GM18907 (cell line): Measurements from ENCODE around the gene TGDS.
"Not testable (repeated sequence)": the region's sequence is repeated elsewhere in the genome, so short reads cannot be mapped to it uniquely, and the experiment has no call there.

Source experiments
- ATAC-seq: cut with Tn5 transposase; IDR thresholded peaks from one replicate; pipeline ENCODE4 v1.9.1; 2021; ENCODE audit warnings: mild to moderate bottlenecking, moderate library complexity; ENCODE audit not compliant: unreplicated experiment

Gene TGDS

DNA sequence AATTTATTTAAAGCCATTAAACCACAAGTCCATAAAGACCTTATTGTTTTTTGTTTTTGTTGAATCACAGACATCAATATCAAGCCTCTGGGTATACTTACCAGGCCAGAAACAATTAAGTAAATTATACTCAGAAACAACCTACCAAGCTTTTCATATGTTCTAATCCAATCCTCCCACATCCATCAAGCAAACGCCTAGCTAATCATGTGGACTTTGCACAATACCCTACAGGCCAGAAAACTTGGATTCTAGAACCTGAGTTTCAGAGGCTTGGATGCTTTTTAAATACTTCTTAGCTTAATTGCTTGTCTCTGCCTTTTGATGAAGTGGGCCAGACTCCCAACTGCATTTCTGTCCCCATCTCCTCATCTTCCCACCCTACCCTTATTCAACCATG lies 39.9 kb downstream of the TGDS start:
- no peak for ATAC-seq

DNA sequence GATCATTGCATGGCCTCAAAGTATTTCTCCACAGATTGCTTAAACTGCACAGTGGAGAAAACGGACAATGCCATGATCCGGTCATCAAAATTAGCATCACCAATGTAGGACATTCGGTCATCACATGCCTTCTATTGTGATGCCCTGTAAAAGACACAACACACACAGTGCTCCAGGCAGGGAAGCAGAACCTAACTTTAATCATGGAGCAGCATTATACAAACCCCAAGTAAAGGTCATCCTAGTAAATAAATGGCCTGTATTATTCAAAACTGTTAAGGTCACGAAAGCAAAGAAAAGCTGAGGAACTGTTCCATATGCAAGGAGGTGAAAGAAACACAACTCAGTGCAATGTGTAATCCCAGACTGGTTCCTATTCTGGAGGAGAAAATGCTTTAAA lies 42.2 kb downstream of the TGDS start:
- no peak for ATAC-seq

DNA sequence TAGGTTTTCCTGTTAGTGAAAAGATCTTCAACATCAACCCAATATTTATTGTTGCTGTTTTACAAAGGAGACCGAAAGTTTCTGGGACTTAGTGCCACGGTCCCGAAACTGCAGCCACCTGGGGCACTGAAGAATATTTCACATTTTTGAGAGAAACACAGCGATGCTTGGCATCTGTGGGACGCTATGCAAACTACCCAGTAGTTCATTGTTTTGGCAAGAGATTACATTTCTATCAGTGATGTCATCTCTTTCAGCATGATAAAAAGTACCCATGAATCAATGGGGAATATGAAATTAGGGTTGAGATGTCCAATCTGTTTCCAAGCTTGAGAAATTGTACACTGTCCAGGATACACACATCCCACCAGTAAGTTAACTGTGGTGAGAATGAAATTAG lies 43.9 kb downstream of the TGDS start:
- no peak for ATAC-seq

DNA sequence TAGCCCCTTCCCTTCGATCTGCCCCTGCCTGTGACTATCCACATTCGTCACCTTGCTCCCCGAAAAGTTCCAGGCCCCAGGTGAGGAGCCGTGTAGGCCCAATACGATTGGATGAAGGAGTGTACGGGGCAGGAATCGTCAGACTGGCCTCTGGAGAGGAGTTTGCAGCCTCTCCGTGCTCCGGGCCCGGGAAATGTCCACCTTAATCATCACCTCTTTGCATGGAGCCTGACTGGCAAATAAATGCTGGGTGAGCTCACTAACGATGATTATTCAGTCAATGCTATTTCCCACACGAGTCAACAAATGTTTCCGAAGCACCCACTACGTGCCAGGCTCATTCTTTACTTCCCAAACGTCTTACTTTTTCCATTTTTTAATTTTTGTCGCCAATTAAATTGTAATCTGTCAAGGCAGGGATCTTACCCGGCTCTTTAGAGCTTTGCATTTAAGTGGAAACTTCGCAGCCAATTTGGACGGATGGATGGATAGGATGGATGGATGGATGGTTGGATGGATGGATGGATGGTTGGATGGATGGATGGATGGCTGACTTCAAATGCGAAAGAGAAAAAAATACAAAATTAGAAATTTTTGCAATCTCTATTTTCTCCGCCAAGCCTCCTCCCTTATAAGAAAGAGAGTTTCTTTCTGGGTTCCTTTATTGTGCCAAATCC lies 45.8 kb downstream of the TGDS start:
- ATAC-seq, result peak; percentile 16

DNA sequence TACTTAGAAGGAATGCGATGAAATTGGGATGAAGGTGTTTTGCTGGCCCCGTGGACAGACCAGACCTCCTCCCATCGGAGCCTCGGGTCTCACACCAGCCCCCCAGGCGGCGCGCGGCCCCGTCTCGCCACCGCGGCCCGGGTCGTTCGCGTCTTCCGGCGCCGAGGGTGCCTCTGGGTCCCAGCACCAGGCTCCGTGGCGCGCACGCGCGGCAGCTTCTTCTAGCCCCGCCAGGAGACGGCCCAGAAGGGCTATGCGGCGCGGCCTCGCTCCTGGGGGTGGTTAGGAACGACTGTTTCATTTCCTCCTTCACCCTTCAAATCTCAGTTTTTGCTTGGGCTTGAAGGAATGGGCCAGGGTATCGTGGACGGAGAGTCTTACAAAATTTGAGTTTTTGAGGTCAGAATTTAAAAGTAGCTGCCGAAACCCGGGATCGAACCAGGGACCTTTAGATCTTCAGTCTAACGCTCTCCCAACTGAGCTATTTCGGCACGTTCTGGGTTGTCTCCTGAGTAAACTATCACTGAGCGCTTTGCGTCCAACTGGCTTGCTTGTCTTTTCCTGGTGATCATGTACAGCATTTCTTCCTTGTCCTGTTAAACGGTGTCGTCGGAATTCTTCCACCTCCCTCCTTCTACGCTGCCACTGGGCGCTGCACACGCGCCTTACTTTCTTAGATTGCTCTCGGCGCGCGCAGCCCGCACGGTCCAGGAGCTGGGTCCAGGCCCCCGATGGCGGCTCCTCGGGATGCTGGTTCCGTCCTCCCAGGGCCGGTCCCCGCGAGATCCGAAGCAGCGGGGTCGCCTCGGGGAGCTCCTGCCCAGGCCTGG lies 46.5 kb downstream of the TGDS start:
- ATAC-seq, result peak; percentile 94

DNA sequence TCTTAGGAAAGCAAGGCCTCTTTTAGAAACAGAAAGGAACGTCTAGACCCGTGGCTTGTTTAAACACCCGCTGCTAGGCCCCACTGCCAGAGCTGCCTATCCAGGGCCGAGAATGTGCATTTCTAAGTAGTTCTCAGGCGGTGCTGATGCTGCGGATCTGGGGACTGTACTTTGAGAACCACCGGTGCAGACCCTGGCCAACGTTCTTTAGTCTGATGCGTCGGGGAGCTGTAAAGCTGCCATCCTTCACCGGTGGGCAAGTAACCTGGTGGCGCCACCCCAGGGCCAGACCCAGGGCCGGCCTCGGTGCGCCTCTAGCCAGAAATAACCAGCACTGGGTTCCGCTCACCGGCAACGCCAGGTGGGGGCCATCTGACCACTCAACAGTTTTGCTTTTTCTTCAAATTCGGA lies 47.1 kb downstream of the TGDS start:
- ATAC-seq, result peak; percentile 72

DNA sequence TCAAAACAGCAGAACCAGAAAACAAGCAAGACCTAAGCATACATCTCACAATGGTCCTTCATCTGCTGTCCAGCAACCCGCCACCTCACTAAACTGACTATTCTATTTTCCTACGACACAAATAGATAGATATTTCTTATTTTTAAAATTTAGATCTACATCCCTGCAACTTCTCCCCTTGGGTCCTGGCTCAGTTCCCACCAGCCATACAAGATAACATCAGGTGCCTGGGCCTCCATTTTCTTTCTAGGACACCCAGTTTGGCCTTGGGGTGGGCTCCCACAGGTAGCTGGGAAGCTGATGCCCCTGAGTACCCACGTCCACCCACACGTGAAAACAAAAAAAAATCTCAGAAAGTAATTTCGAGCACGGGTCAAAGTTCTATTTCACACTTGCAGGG lies 47.6 kb downstream of the TGDS start:
- no peak for ATAC-seq

DNA sequence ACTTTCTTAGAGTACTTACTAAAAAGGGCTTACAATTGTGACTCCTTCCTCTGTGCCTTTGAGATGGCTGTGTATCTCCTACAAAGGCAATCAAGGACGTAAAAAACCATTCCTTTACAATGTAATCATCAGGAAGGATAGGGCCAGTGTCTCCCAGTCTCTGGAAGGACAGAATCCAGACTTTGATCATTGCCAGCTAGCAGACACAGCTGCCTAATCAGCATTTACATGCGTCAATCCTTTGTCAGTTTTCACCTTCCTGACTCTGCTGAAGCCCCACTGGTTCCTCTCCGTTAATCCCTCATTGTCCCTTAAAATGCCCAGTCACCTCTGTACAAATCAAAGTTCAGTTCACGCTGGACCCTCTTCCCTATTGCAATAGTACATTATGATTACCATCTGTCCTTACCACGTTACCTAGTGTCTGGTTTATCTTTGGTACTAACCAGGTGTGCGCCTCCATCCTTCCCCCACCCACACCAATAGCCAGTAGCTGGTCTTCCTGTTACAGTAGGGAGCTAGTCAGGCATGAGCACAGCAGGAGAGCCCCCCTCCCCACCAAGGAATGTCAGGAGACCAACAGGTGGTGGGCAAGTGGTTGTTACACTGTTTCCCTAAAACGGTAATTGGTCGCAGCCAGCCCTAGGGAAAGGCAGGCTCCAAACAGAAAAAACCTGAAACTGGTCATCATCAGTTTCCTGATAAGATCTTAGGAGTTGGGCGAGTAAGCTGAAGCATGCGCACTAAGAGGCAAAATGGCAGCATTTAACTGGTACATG lies 49.7 kb downstream of the TGDS start:
- ATAC-seq, result no peak

DNA sequence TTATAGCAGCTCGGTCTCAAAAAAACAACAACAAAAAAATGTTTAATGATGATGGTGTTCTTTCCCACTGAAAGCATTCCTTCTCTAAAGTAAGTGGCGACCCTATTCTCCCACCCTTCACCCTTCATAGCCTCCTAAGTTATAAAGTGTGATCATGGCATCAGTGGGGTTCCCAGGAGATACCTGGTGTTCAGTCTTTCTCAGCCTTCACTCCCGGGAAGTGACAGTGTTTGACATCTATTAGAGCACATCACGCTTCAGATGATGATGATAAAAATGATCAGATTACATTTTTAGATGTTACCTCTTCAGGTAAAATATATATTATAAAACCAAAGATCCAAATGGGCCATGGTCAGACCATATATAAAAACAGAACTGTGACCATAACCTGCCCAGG lies 51.0 kb downstream of the TGDS start:
- ATAC-seq, result no peak

DNA sequence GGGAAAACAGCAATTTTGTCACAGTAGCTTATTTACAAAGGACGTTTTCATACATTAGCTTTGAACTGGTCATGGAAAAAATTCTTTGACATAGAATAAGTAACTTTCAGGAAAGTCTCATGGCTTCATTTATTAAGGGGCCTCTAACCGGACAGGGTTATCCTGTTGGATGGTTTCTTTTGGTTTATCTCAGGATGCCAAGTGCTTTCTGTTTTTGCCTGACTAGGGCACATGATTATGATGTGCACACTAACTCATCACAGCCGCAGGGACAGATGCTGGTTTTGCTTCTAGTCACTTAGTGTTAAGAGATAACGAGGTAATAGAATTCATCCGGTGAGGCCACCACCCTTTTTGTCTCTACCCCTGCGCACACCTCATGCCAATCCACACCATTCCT lies 53.0 kb downstream of the TGDS start:
- ATAC-seq, result no peak

DNA sequence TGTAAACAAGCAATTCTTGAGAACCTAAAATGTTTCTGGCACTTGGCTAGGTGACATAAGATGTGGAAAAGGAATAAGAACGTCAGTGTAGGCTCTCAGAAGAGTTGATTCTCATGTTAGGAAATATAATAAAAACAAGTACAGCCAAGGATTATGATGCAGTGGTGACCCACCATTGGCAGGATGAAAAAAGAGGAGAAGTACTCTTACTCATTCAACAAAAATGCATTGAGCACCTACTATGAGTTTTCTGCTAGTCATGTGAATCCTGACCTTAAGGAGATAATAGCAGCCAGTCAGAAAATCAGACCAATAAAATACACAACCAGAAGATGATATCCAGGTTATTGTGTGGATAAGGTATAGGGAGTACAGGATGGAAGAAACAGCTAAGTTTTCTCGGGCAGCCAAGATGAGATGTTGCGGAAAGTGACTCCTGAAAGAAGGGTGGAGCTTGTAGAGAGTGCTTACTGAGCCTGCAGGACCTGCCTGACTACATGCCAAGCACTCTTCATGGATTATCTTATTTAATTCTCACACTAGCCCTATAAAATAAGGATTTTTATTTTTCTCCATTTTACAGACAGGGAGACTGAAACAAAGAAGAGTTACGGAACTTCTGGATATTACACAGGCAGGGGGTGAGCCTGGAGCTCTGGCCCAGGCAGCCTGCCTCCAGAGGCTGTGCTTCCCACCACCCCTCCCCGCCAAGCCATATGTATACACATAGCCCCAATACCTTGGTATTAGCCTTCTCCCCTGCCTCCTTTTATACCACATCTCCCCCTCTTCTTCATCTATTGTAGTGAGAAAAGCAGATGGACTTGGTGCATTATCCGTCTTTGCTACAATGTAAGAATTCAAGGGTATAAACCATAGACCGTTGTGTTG lies 58.0 kb downstream of the TGDS start:
- no peak for ATAC-seq

DNA sequence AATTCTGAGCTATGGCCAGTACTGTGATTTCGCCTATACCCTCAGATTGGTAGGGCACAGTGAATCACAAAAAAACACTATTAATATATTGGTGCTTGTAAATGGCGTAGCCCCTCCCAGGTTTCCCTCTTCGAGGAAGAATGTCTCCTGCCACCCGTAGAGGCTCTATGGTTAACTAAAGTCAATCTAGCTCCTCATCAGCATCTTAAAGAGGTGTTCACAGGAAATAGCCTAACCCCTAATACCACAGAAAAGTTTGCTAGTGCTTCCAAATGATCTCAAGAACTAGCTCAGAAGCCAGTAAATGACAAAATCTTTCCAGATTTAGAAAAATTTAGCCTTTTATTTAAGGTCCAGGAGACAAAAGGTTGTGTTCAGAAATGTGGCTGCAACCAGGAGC lies 60.2 kb downstream of the TGDS start:
- ATAC-seq, result no peak

DNA sequence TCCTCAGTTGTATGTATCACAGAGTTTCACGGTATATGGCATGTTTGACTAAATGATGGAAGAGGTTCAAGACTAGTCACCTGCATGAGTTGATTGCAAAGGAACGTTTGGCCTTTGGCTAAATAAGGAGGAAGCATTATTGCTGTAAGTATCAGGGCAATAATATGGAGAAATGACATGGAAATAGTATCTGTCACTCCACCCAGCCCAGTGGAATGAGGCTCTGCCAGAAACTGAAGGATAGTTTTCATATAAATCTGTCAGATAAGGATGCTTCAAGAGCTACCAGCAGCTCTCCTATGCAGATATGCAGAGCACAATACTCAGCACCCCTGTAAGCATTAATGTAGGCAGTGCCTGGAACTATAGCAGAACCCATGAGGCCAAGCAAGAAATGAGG lies 60.7 kb downstream of the TGDS start:
- ATAC-seq, result no peak

DNA sequence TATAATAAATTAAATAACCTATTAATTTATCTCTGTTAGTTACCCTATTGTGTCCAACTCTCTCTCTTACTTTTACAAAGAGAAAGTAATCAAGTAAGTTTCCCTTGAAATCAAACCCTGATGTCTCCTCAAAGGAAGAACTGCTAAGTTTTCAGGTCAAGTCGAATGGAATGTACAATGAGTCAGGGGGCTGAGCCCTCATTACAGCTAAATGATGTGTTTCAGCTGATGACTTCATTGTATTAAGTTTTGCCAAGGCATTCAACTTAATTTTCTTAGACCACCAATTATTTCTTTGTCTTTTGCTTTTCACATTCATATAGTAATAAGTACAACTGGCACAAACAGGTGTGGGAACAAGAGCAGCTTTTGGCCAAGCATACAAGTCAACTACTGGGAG lies 61.8 kb downstream of the TGDS start:
- ATAC-seq, result no peak

DNA sequence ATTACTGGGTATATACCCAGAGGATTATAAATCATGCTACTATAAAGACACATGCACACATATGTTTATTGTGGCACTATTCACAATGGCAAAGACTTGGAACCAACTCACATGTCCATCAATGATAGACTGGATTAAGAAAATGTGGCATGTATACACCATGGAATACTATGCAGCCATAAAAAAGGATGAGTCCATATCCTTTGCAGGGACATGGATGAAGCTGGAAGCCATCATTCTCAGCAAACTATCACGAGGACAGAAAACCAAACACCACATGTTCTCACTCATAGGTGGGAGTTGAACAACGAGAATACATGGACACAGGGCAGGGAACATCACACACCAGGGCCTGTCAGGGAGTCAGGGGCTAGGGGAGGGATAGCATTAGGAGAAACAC lies 63.7 kb downstream of the TGDS start:
- not testable (repeated sequence) for ATAC-seq

DNA sequence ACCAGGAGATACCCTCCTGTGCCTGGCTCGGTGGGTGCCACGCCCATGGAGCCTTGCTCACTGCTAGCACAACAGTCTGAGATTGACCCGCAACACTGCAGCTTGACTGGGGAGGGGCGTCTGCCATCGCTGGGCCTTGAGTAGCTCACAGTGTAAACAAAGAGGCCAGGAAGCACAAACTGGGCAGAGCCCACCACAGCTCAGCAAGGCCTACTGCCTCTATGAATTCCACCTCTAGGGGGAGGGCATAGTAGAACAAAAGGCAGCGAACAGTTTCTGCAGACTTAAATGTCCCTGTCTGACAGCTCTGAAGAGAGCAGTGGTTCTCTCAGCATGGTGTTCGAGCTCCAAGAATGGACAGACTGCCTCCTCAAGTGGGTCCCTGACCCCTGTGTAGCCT lies 69.0 kb downstream of the TGDS start:
- not testable (repeated sequence) for ATAC-seq

DNA sequence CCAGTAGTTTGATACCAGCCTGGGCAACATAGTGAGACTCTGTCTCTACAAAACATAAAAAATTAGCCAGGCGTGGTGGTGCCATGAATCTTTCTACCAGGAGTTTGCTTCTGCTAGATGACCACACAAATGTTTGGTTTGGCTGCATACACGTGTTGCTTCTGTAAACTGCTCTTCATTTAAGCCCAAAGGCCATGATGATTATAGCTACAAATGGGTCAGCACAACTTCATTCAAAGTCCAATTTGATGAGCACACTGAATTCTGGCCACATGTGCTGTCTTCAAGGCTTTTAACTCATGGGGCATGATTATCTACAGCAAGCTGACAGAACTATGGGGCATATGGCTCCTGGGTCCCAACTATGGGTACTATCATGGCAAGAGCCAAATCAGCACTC lies 70.2 kb downstream of the TGDS start:
- ATAC-seq, result no peak

DNA sequence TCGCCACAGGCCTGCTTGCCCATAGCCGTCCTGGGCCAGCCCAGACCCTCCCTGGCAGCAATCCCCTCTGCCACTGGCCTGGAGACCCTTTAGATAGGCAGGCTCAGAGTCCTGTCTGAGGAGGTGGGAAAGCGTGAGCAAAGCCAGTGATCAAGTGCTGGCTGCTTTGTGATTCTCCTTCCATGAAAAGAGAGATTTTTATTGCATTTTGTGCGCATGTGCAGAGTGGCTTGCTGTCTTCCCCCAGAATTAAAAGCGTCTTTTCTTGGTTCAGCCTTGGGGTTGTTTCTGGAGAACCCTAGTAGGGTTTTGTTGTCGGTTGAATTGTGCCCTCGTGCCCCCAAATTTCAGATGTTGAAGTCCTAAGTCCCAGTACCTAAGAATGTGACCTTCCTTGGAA lies 71.5 kb downstream of the TGDS start:
- no peak for ATAC-seq
